ENCODE data around the gene CNN2.

DNA sequence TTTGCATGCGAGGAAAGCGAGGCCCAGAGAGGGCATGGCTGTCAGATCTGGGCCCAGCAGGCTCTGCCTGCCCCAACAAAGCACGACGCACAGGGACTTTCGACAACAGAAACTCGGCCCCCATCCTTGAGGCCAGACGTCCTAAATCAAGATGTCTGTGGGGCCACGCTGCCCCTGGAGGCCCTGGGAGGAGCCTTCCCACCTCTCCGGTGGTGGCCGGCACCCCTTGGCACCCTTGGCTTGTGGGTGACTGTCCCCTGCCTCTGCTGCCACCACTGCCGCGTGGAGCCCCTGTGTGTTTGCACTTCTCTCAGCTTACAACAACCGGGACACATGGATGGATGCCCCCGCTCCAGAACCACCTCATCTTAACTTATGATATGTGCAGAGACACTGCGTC, 37.9 kb upstream of the CNN2 start:
- TF ChIP-seq CTCF (IDR thresholded peaks at IDR 0.05): no peak
- no peak for TF ChIP-seq POLR2A (IDR thresholded peaks at IDR 0.05)
- no peak for TF ChIP-seq EP300 (IDR thresholded peaks at IDR 0.05)
